Esophagus muscularis mucosa (tissue), 4 donors: ENCODE results near the gene EID3. TPM values are rescaled to one million over a fixed set of nuclear protein-coding genes. Genes with fewer than 3 reads are reported as not detected.

Source experiments
- DNase-seq: peaks from one replicate; pipeline ENCODE4 v3.0.0-alpha.2; 2017; ENCODE audit errors: extremely low spot score
- H3K27ac ChIP-seq, 4 donors: fragments of 200-600 bp; sonication (generic); replicated peaks in 1 of 4; 1 replicate in 3 of 4; 2 replicates in 1 of 4; pipeline ENCODE4 v1.5.1; 2016 to 2019; ENCODE audit warnings: mild to moderate bottlenecking in 1 of 4
- H3K27me3 ChIP-seq, 4 donors: fragments of 200-600 bp; sonication (generic); one replicate each; pipeline versions ENCODE4 v1.5.1 to v1.6.0; 2016 to 2019
- H3K36me3 ChIP-seq, 4 donors: fragments of 200-600 bp; sonication (generic); one replicate each; pipeline ENCODE4 v1.5.1; 2016 to 2019
- H3K4me1 ChIP-seq, 4 donors: fragments of 200-600 bp; sonication (generic); one replicate each; pipeline ENCODE4 v1.5.1; 2016 to 2019
- H3K4me3 ChIP-seq, 4 donors: fragments of 200-600 bp; sonication (generic); 1 replicate in 2 of 4; 2 replicates in 2 of 4; pipeline ENCODE4 v1.5.1; 2016 to 2019; ENCODE audit warnings: mild to moderate bottlenecking in 4 of 4, moderate library complexity in 1 of 4
- H3K9me3 ChIP-seq, 4 donors: fragments of 200-600 bp; sonication (generic); 1 replicate in 3 of 4; 2 replicates in 1 of 4; pipeline ENCODE4 v1.5.1; 2016 to 2019
- EP300 ChIP-seq: sonication (generic); formaldehyde crosslinking; IDR thresholded peaks from one replicate; pipeline ENCODE4 v1.6.1; 2017; ENCODE audit warnings: antibody characterized with exemption
- POLR2A ChIP-seq: fragments of 450-650 bp; IDR thresholded peaks from one replicate; pipeline ENCODE4 v1.6.1; 2017; ENCODE audit warnings: antibody characterized with exemption, moderate library complexity, mild to moderate bottlenecking, low read depth
- POLR2AphosphoS5 ChIP-seq, 2 donors: sonication (generic); formaldehyde crosslinking; IDR thresholded peaks; one replicate each; pipeline ENCODE4 v1.6.1; 2017; ENCODE audit warnings: antibody characterized with exemption in 2 of 2
- WGBS: methylation state at CpG from one replicate; pipeline ENCODE4 v1.1.5; 2018; 5-methylcytosine and 5-hydroxymethylcytosine counted together
- intact Hi-C: fragments of 100-400 bp; cut with DNase I; formaldehyde crosslinking; loops from one replicate; pipeline ENCODE4 v1.15.1; 2023
- total RNA-seq, 4 donors: library from RNA; depleted of rRNA; stranded (reverse); fragments of >200 nt; gene quantifications; one replicate each; pipeline versions ENCODE4 v1.1.0 to v1.2.1, GENCODE V29; 2016
- TF ChIP-seq, protein P1 (sequence below), 3 experiments: fragments of 200-600 bp in 2 of 3; fragments of 450-650 bp in 1 of 3; sonication (generic) in 2 of 3; IDR thresholded peaks; one replicate each; pipeline ENCODE4 v1.5.1; 2017 to 2019; ENCODE audit warnings: antibody characterized with exemption in 3 of 3, mild to moderate bottlenecking in 2 of 3, moderate library complexity in 1 of 3

The EID3 gene
- total RNA-seq, 4 donors from 2014 or later: 7.6 to 19.5 (median 12.1) TPM

- Histone ChIP-seq H3K4me3 (no peak overlapping the region), H3K27me3 (no peaks in the 10 kb centered on the region), H3K27ac (no peak overlapping the region), H3K4me1 (peaks cover 0 to 20% (median 14%) of the 10 kb centered on the region in 4 donors), H3K9me3 (no peaks in the 10 kb centered on the region), H3K36me3 (no peaks in the 10 kb centered on the region)
- no peak for DNase-seq
- intact Hi-C loops: no loop called here
- TF ChIP-seq POLR2A (no peak), POLR2AphosphoS5 (IDR thresholded peaks at IDR 0.05) (no peak), EP300 (no peak)
- TF ChIP-seq, protein P1, sequence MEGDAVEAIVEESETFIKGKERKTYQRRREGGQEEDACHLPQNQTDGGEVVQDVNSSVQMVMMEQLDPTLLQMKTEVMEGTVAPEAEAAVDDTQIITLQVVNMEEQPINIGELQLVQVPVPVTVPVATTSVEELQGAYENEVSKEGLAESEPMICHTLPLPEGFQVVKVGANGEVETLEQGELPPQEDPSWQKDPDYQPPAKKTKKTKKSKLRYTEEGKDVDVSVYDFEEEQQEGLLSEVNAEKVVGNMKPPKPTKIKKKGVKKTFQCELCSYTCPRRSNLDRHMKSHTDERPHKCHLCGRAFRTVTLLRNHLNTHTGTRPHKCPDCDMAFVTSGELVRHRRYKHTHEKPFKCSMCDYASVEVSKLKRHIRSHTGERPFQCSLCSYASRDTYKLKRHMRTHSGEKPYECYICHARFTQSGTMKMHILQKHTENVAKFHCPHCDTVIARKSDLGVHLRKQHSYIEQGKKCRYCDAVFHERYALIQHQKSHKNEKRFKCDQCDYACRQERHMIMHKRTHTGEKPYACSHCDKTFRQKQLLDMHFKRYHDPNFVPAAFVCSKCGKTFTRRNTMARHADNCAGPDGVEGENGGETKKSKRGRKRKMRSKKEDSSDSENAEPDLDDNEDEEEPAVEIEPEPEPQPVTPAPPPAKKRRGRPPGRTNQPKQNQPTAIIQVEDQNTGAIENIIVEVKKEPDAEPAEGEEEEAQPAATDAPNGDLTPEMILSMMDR (IDR thresholded peaks at IDR 0.05): no peak
Observed at GRCh38 chr12:104279164-104279563, 24.4 kb upstream of the EID3 start.

GRCh38 chr12:104280111-104280510 is 23.4 kb upstream of the EID3 start:
- Histone ChIP-seq H3K4me1 (peaks cover 2 to 22% (median 14%) of the 10 kb centered on the region in 4 donors), H3K36me3 (no peaks in the 10 kb centered on the region), H3K27me3 (no peaks in the 10 kb centered on the region), H3K27ac (peak overlapping the region in 3 of 4 donors; percentile 16 to 28 (median 25)), H3K9me3 (no peaks in the 10 kb centered on the region), H3K4me3 (no peak overlapping the region)
- WGBS: 92% methylated on average over 1 of the region's 1 CpG
- TF ChIP-seq POLR2A (no peak), EP300 (no peak), POLR2AphosphoS5 (IDR thresholded peaks at IDR 0.05) (no peak)
- TF ChIP-seq, protein P1 (IDR thresholded peaks at IDR 0.05): no peak
- DNase-seq: no peak
- intact Hi-C loops: no loop called here

- no peak overlapping the region for H3K4me3 ChIP-seq
- DNase-seq: no peak
- no peaks in the 10 kb centered on the region for H3K36me3 ChIP-seq
- peak overlapping the region in 3 of 4 donors; percentile 16 to 28 (median 25) for H3K27ac ChIP-seq
- H3K4me1 ChIP-seq: peaks cover 10 to 30% (median 20%) of the 10 kb centered on the region in 4 donors
- peak in 1 of 2 donors; percentile 20 for TF ChIP-seq POLR2AphosphoS5 (IDR thresholded peaks at IDR 0.05)
- TF ChIP-seq, protein P1 (IDR thresholded peaks at IDR 0.05): no peak
- H3K9me3 ChIP-seq: no peaks in the 10 kb centered on the region
- 74% methylated on average over 4 of the region's 4 CpGs for whole genome bisulfite sequencing
- intact Hi-C loops: no loop called here
- no peaks in the 10 kb centered on the region for H3K27me3 ChIP-seq
Observed at GRCh38 chr12:104280717-104281458, 22.7 kb upstream of the EID3 start.

DNA sequence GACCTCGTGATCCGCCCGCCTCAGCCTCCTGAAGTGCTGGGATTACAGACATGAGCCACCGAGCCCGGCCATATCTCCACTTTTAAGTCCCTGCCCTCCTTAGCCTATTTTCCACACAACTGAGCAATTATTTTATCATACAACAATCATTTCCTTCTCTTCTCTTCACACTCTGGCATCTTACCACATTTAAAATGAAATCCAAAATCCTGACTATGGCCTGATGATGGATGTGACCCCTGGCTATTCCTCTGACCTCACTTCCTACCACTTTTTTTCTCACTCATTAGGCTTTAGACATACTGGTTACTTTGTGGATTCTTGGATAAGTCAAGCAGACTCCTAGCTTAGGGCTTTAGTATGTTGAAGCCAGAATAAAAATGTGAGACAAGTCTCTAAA is 21.9 kb upstream of the EID3 start:
- H3K9me3 ChIP-seq: no peaks in the 10 kb centered on the region
- H3K27ac ChIP-seq: no peak overlapping the region
- DNase-seq: no peak
- no peaks in the 10 kb centered on the region for H3K36me3 ChIP-seq
- 92% methylated on average over 5 of the region's 5 CpGs for WGBS
- TF ChIP-seq POLR2A (no peak), POLR2AphosphoS5 (IDR thresholded peaks at IDR 0.05) (no peak), EP300 (no peak)
- TF ChIP-seq, protein P1 (IDR thresholded peaks at IDR 0.05): no peak
- intact Hi-C loops: no loop called here
- H3K4me1 ChIP-seq: peaks cover 16 to 37% (median 23%) of the 10 kb centered on the region in 4 donors
- no peak overlapping the region for H3K4me3 ChIP-seq
- no peaks in the 10 kb centered on the region for H3K27me3 ChIP-seq

DNA sequence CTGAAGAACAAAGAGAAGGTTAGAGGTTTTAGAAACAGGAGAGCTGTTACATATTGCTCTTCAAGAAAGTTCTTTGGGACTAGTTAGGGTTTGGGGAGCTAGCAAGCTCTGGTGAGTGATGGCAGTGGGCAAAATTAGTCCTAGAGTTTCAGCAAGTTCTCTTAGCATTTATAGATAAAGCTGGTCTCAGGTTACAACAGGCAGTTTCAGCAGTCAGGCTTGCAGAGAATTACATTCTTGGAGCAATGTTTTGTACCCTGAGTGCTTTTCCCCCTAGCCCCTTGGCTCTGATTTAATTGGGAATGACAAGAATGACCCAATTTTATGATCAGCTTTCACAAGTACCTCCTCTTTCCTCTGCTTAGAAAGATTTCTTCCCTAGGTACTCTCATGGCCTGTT is 21.4 kb upstream of the EID3 start:
- peaks cover 16 to 38% (median 23%) of the 10 kb centered on the region in 4 donors for H3K4me1 ChIP-seq
- peak overlapping the region in 2 of 4 donors; percentile 14 to 19 for H3K27ac ChIP-seq
- TF ChIP-seq, protein P1 (IDR thresholded peaks at IDR 0.05): no peak
- no peaks in the 10 kb centered on the region for H3K9me3 ChIP-seq
- H3K4me3 ChIP-seq: no peak overlapping the region
- no peaks in the 10 kb centered on the region for H3K36me3 ChIP-seq
- intact Hi-C loops: no loop called here
- no peaks in the 10 kb centered on the region for H3K27me3 ChIP-seq
- no peak for DNase-seq
